ACC112 (cell line): ENCODE measurements around the gene RBFOX1.

Source experiments
- H2AFZ ChIP-seq: fragments of 200-600 bp; sonication (generic); one replicate; pipeline ENCODE4 v1.6.0; 2017; ENCODE audit warnings: antibody characterized with exemption, low read length; ENCODE audit not compliant: unreplicated experiment
- H3K27ac ChIP-seq: fragments of 200-600 bp; sonication (generic); 2 replicates; pipeline ENCODE4 v1.5.1; 2014; ENCODE audit warnings: low read depth, mild to moderate bottlenecking, antibody characterized with exemption, low read length, moderate library complexity
- H3K27me3 ChIP-seq: fragments of 200-600 bp; sonication (generic); 2 replicates; pipeline ENCODE4 v1.6.1; 2014; ENCODE audit warnings: mild to moderate bottlenecking, antibody characterized with exemption, low read length, moderate library complexity, mixed read lengths; ENCODE audit not compliant: insufficient read depth
- H3K36me3 ChIP-seq: fragments of 200-600 bp; sonication (generic); 2 replicates; pipeline ENCODE4 v1.6.1; 2016; ENCODE audit warnings: mild to moderate bottlenecking, antibody characterized with exemption, low read length, moderate library complexity, mixed read lengths; ENCODE audit not compliant: insufficient read depth
- H3K4me1 ChIP-seq: fragments of 200-600 bp; sonication (generic); one replicate; pipeline ENCODE4 v1.6.1; 2016; ENCODE audit warnings: low read length, mixed read lengths; ENCODE audit not compliant: insufficient read depth, unreplicated experiment, control insufficient read depth
- H3K4me3 ChIP-seq: fragments of 200-600 bp; sonication (generic); 2 replicates; pipeline ENCODE4 v1.5.1; 2014; ENCODE audit warnings: mild to moderate bottlenecking, low read depth, low read length
- H3K79me2 ChIP-seq: fragments of 200-600 bp; sonication (generic); one replicate; pipeline ENCODE4 v1.6.0; 2016; ENCODE audit warnings: low read length; ENCODE audit not compliant: control insufficient read depth, unreplicated experiment, insufficient read depth

Gene RBFOX1

GRCh38 chr16:7420079-7420478 lies 87.4 kb downstream of the RBFOX1 start:
- Histone ChIP-seq H3K27ac (no peak overlapping the region), H3K79me2 (no peaks in the 10 kb centered on the region), H3K27me3 (no peaks in the 10 kb centered on the region), H3K4me1 (no peaks in the 10 kb centered on the region), H3K36me3 (no peaks in the 10 kb centered on the region), H3K4me3 (no peak overlapping the region), H2AFZ (no peak overlapping the region)

- Histone ChIP-seq H3K4me1 (no peaks in the 10 kb centered on the region), H3K36me3 (no peaks in the 10 kb centered on the region), H2AFZ (no peak overlapping the region)
Observed at GRCh38 chr16:7420843-7421242, 88.2 kb downstream of the RBFOX1 start.

GRCh38 chr16:7421578-7421977 lies 88.9 kb downstream of the RBFOX1 start:
- H3K79me2 ChIP-seq, result no peaks in the 10 kb centered on the region
- H3K27me3 ChIP-seq, result no peaks in the 10 kb centered on the region
- H3K4me1 ChIP-seq, result no peaks in the 10 kb centered on the region
- H2AFZ ChIP-seq, result no peak overlapping the region
- H3K4me3 ChIP-seq, result no peak overlapping the region
- H3K27ac ChIP-seq, result no peak overlapping the region
- no peaks in the 10 kb centered on the region for H3K36me3 ChIP-seq

More at GRCh38 chr16:7420843-7421242, 88.2 kb downstream of the RBFOX1 start:
- H3K79me2 ChIP-seq, result no peaks in the 10 kb centered on the region
- H3K4me3 ChIP-seq, result no peak overlapping the region
- H3K27ac ChIP-seq, result no peak overlapping the region
- no peaks in the 10 kb centered on the region for H3K27me3 ChIP-seq

GRCh38 chr16:7422036-7422888 lies 89.6 kb downstream of the RBFOX1 start:
- H2AFZ ChIP-seq, result no peak overlapping the region
- H3K27ac ChIP-seq, result no peak overlapping the region
- H3K4me1 ChIP-seq, result no peaks in the 10 kb centered on the region
- no peaks in the 10 kb centered on the region for H3K27me3 ChIP-seq
- H3K4me3 ChIP-seq, result no peak overlapping the region
- H3K36me3 ChIP-seq, result no peaks in the 10 kb centered on the region
- no peaks in the 10 kb centered on the region for H3K79me2 ChIP-seq

- Histone ChIP-seq H3K79me2 (no peaks in the 10 kb centered on the region), H3K27me3 (no peaks in the 10 kb centered on the region), H3K27ac (no peak overlapping the region), H3K36me3 (no peaks in the 10 kb centered on the region), H3K4me3 (no peak overlapping the region), H3K4me1 (no peaks in the 10 kb centered on the region), H2AFZ (no peak overlapping the region)
Observed at GRCh38 chr16:7423434-7424044, 90.9 kb downstream of the RBFOX1 start.

GRCh38 chr16:7426161-7426560 lies 93.5 kb downstream of the RBFOX1 start:
- no peaks in the 10 kb centered on the region for H3K79me2 ChIP-seq
- H2AFZ ChIP-seq, result no peak overlapping the region
- no peaks in the 10 kb centered on the region for H3K4me1 ChIP-seq
- no peaks in the 10 kb centered on the region for H3K36me3 ChIP-seq
- H3K4me3 ChIP-seq, result no peak overlapping the region
- H3K27ac ChIP-seq, result no peak overlapping the region
- no peaks in the 10 kb centered on the region for H3K27me3 ChIP-seq

GRCh38 chr16:7431723-7432122 lies 99.1 kb downstream of the RBFOX1 start:
- Histone ChIP-seq H2AFZ (no peak overlapping the region), H3K27ac (no peak overlapping the region), H3K36me3 (no peaks in the 10 kb centered on the region), H3K4me3 (no peak overlapping the region), H3K79me2 (no peaks in the 10 kb centered on the region), H3K4me1 (no peaks in the 10 kb centered on the region), H3K27me3 (no peaks in the 10 kb centered on the region)

- Histone ChIP-seq H3K36me3 (no peaks in the 10 kb centered on the region), H3K27me3 (no peaks in the 10 kb centered on the region), H3K79me2 (no peaks in the 10 kb centered on the region)
Observed at GRCh38 chr16:7436306-7436705, 103.7 kb downstream of the RBFOX1 start.

GRCh38 chr16:7437135-7437804 lies 104.6 kb downstream of the RBFOX1 start:
- Histone ChIP-seq H3K27ac (no peak overlapping the region), H3K27me3 (no peaks in the 10 kb centered on the region), H2AFZ (no peak overlapping the region), H3K36me3 (no peaks in the 10 kb centered on the region), H3K4me3 (no peak overlapping the region), H3K4me1 (no peaks in the 10 kb centered on the region), H3K79me2 (no peaks in the 10 kb centered on the region)

More at GRCh38 chr16:7436306-7436705, 103.7 kb downstream of the RBFOX1 start:
- H3K4me3 ChIP-seq, result no peak overlapping the region
- no peak overlapping the region for H3K27ac ChIP-seq
- no peak overlapping the region for H2AFZ ChIP-seq
- H3K4me1 ChIP-seq, result no peaks in the 10 kb centered on the region

GRCh38 chr16:7437843-7438242 lies 105.2 kb downstream of the RBFOX1 start:
- no peak overlapping the region for H3K27ac ChIP-seq
- H3K4me1 ChIP-seq, result no peaks in the 10 kb centered on the region
- no peaks in the 10 kb centered on the region for H3K27me3 ChIP-seq
- H2AFZ ChIP-seq, result no peak overlapping the region
- no peaks in the 10 kb centered on the region for H3K79me2 ChIP-seq
- no peaks in the 10 kb centered on the region for H3K36me3 ChIP-seq
- no peak overlapping the region for H3K4me3 ChIP-seq
